Vagina (tissue), 2 donors: ENCODE measurements around the gene OSBPL8. TPM values are rescaled to one million over a fixed set of nuclear protein-coding genes. Genes with fewer than 3 reads are reported as not detected.

Source experiments
- DNase-seq, 2 donors: peaks; one replicate each; pipeline ENCODE4 v3.0.0-alpha.2; 2017; ENCODE audit errors: extremely low spot score in 2 of 2
- H3K27ac ChIP-seq: fragments of 200-600 bp; sonication (generic); one replicate; pipeline ENCODE4 v1.5.1; 2019
- H3K27me3 ChIP-seq: fragments of 200-600 bp; sonication (generic); one replicate; pipeline ENCODE4 v1.5.1; 2019
- H3K36me3 ChIP-seq, 2 donors: fragments of 200-600 bp; sonication (generic); one replicate each; pipeline ENCODE4 v1.5.1; 2017 to 2019
- H3K4me1 ChIP-seq: fragments of 200-600 bp; sonication (generic); one replicate; pipeline ENCODE4 v1.5.1; 2019
- H3K4me3 ChIP-seq, 2 donors: fragments of 200-600 bp; sonication (generic); 1 replicate in 1 of 2; 2 replicates in 1 of 2; pipeline ENCODE4 v1.5.1; 2016 to 2019
- H3K9me3 ChIP-seq: fragments of 200-600 bp; sonication (generic); one replicate; pipeline ENCODE4 v1.5.1; 2019
- CTCF ChIP-seq, 3 experiments: fragments of 450-650 bp in 2 of 3; fragments of 200-600 bp in 1 of 3; sonication (generic) in 1 of 3; IDR thresholded peaks; one replicate each; pipeline ENCODE4 v1.5.1; 2017 to 2019; ENCODE audit warnings: antibody characterized with exemption in 3 of 3, mild to moderate bottlenecking in 2 of 3, moderate library complexity in 2 of 3
- POLR2A ChIP-seq, 2 donors: fragments of 450-650 bp; IDR thresholded peaks; one replicate each; pipeline ENCODE4 v1.6.1; 2017; ENCODE audit warnings: antibody characterized with exemption in 2 of 2, mild to moderate bottlenecking in 2 of 2, moderate library complexity in 2 of 2
- POLR2AphosphoS5 ChIP-seq, 2 donors: sonication (generic); formaldehyde crosslinking; IDR thresholded peaks; one replicate each; pipeline ENCODE4 v1.9.0; 2017; ENCODE audit warnings: antibody characterized with exemption in 2 of 2, mild to moderate bottlenecking in 2 of 2, low read depth in 1 of 2; ENCODE audit not compliant: insufficient read depth in 1 of 2
- intact Hi-C: fragments of 100-400 bp; cut with DNase I; formaldehyde crosslinking; loops from one replicate; pipeline ENCODE4 v1.15.1; 2023
- total RNA-seq: library from RNA; depleted of rRNA; stranded (reverse); fragments of >200 nt; gene quantifications from one replicate; pipeline ENCODE4 v1.2.3, GENCODE V29; 2016

The OSBPL8 gene
- total RNA-seq, 1 donor from 2014 or later, result 66.5 TPM

GRCh38 chr12:76400136-76400535 lies 159.4 kb downstream of the OSBPL8 start:
- no peak for TF ChIP-seq POLR2A (IDR thresholded peaks at IDR 0.05)
- TF ChIP-seq POLR2AphosphoS5 (IDR thresholded peaks at IDR 0.05; ENCODE audit: insufficient read depth in 1 of 2, low read depth in 1 of 2), result no peak
- no peak for TF ChIP-seq CTCF (IDR thresholded peaks at IDR 0.05)
- H3K4me3 ChIP-seq, result no peak overlapping the region
- H3K27me3 ChIP-seq, result no peaks in the 10 kb centered on the region
- DNase-seq, result no peak
- H3K27ac ChIP-seq, result no peak overlapping the region
- no peaks in the 10 kb centered on the region for H3K9me3 ChIP-seq
- H3K4me1 ChIP-seq, result no peaks in the 10 kb centered on the region
- intact Hi-C loops, result no loop called here
- H3K36me3 ChIP-seq, result peaks cover 0 to 8% of the 10 kb centered on the region in 2 donors

- Histone ChIP-seq H3K27ac (no peak overlapping the region), H3K4me3 (no peak overlapping the region), H3K27me3 (no peaks in the 10 kb centered on the region), H3K4me1 (no peaks in the 10 kb centered on the region), H3K9me3 (no peaks in the 10 kb centered on the region), H3K36me3 (peaks cover 0 to 8% of the 10 kb centered on the region in 2 donors)
- DNase-seq, result no peak
- TF ChIP-seq POLR2AphosphoS5 (IDR thresholded peaks at IDR 0.05; ENCODE audit: insufficient read depth in 1 of 2, low read depth in 1 of 2) (no peak), POLR2A (IDR thresholded peaks at IDR 0.05) (no peak), CTCF (IDR thresholded peaks at IDR 0.05) (no peak)
- intact Hi-C loops, result no loop called here
Measured at GRCh38 chr12:76399040-76399439, 160.5 kb downstream of the OSBPL8 start.

- no peaks in the 10 kb centered on the region for H3K27me3 ChIP-seq
- no peak overlapping the region for H3K4me3 ChIP-seq
- no peaks in the 10 kb centered on the region for H3K9me3 ChIP-seq
- intact Hi-C loops, result no loop called here
- no peaks in the 10 kb centered on the region for H3K4me1 ChIP-seq
- peaks cover 0 to 8% of the 10 kb centered on the region in 2 donors for H3K36me3 ChIP-seq
- H3K27ac ChIP-seq, result no peak overlapping the region
- TF ChIP-seq POLR2A (IDR thresholded peaks at IDR 0.05) (no peak), CTCF (IDR thresholded peaks at IDR 0.05) (no peak), POLR2AphosphoS5 (IDR thresholded peaks at IDR 0.05; ENCODE audit: insufficient read depth in 1 of 2, low read depth in 1 of 2) (no peak)
- DNase-seq, result no peak
Measured at GRCh38 chr12:76398106-76398505, 161.5 kb downstream of the OSBPL8 start.

GRCh38 chr12:76391461-76391860 lies 168.1 kb downstream of the OSBPL8 start:
- Histone ChIP-seq H3K27me3 (no peaks in the 10 kb centered on the region), H3K9me3 (no peaks in the 10 kb centered on the region), H3K4me3 (no peak overlapping the region), H3K27ac (no peak overlapping the region), H3K36me3 (peaks cover 0 to 17% of the 10 kb centered on the region in 2 donors), H3K4me1 (no peaks in the 10 kb centered on the region)
- intact Hi-C loops, result no loop called here
- TF ChIP-seq CTCF (IDR thresholded peaks at IDR 0.05) (no peak), POLR2AphosphoS5 (IDR thresholded peaks at IDR 0.05; ENCODE audit: insufficient read depth in 1 of 2, low read depth in 1 of 2) (no peak), POLR2A (IDR thresholded peaks at IDR 0.05) (no peak)
- no peak for DNase-seq

- H3K27ac ChIP-seq, result no peak overlapping the region
- no peaks in the 10 kb centered on the region for H3K9me3 ChIP-seq
- H3K27me3 ChIP-seq, result no peaks in the 10 kb centered on the region
- TF ChIP-seq POLR2AphosphoS5 (IDR thresholded peaks at IDR 0.05; ENCODE audit: insufficient read depth in 1 of 2, low read depth in 1 of 2) (no peak), CTCF (IDR thresholded peaks at IDR 0.05) (no peak), POLR2A (IDR thresholded peaks at IDR 0.05) (no peak)
- no peak overlapping the region for H3K4me3 ChIP-seq
- no peaks in the 10 kb centered on the region for H3K4me1 ChIP-seq
- peaks cover 0 to 31% of the 10 kb centered on the region in 2 donors for H3K36me3 ChIP-seq
- intact Hi-C loops, result no loop called here
- DNase-seq, result no peak
Measured at GRCh38 chr12:76387614-76388013, 172.0 kb downstream of the OSBPL8 start.
